Activated naive CD4-positive, alpha-beta T cell treated with Interleukin-2 at 50 U/mL for 16 hours (primary cell): Measurements from ENCODE around the gene TMEM170A.

Experiments
- DNase-seq: peaks from one replicate; pipeline ENCODE4 v3.0.0-alpha.2; 2020

The TMEM170A gene

DNA sequence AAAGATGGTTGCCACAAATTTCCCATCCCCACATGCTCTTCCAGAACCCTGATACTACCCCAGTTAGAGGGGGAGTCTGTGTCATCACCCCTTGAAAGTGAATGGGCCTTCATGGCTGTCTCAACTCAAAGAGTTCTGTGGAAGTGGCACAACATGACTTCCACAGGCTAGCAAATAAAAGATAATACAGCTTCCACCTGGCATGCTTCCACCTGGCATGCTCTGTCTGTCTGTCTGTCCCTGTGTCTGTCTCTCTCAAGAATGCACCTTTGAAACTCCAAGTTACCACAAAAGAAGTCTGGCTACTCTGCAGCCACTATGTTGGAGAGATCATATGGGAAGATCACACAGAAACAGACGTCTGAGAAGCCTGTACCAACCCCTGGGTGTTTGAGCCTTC, 66.2 kb downstream of the TMEM170A start:
- DNase-seq, result no peak

DNA sequence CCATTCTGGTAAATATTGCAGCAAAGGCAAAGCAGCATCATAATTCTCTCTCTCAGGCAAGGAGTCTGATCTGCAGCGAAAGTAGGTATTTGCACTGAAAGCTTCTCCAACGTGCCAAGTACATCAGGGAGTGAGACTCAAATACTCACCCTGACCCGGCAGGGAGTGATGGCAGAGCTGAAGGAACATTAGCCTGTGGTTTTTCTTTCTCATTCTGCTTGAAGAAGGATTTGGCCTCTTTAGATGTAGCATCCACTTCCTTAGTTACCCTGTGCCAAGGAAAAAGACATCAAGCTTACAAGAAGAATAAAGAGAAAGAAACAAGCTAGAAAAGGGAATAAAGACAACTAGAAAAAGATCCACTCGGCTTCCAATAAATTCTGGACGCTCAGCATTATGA, 69.5 kb downstream of the TMEM170A start:
- DNase-seq, result no peak
